HCT116 (cell line): ENCODE data around the gene NUP54. TPM values are rescaled to one million over a fixed set of nuclear protein-coding genes. Genes with fewer than 3 reads are reported as not detected.

Experiments used
- ATAC-seq: fragments of 200-7000 bp; cut with Tn5 transposase; 2 replicates; pipeline ENCODE4 v1.9.1; 2020; ENCODE audit warnings: mild to moderate bottlenecking, moderate library complexity
- BruUV-seq: library from RNA; stranded (reverse); fragments of 400-500 nt; replicated peaks from 2 replicates; lab custom pipeline; 2021; lab: Mats Ljungman, UMichigan
- CTCF ChIA-PET: fragments of 300-600 bp; sonication (Branson Sonifier 250); formaldehyde crosslinking; loops from one replicate; lab custom pipeline; 2021; ENCODE audit warnings: antibody characterized with exemption; lab: Charles Lee
- POLR2A ChIA-PET: fragments of 300-600, 350-600 bp; sonication (Branson Sonifier 250); formaldehyde crosslinking; loops from one replicate; lab custom pipeline; 2021; ENCODE audit warnings: antibody characterized with exemption; lab: Charles Lee
- RAD21 ChIA-PET, 2 experiments: fragments of 300-600 bp; sonication (Branson Sonifier 250); formaldehyde crosslinking; loops; one replicate each; lab custom pipeline; 2023; ENCODE audit warnings: low total read pairs in 2 of 2; ENCODE audit not compliant: uncharacterized antibody in 2 of 2, unreplicated experiment in 2 of 2, low non-redundant PET in 1 of 2; lab: Charles Lee
- DNase-seq: peaks from one replicate; pipeline ENCODE4 v3.0.0-alpha.2; 2010; ENCODE audit warnings: low read depth, low spot score
- H2AFZ ChIP-seq: fragments of 200-600 bp; shearing (Covaris generic), sonication (generic); 2 replicates; pipeline ENCODE4 v1.6.1; 2017; ENCODE audit warnings: low read depth, mixed run types, mixed read lengths, antibody characterized with exemption, low read length; ENCODE audit not compliant: poor library complexity, severe bottlenecking
- H3K27ac ChIP-seq: 2 replicates; pipeline ENCODE4 v1.5.1; 2012; ENCODE audit warnings: low read depth, low read length
- H3K27me3 ChIP-seq: fragments of 200-600 bp; sonication (generic); 2 replicates; pipeline ENCODE4 v1.6.1; 2016; ENCODE audit warnings: mixed run types, low read length, mixed read lengths; ENCODE audit not compliant: insufficient read depth
- H3K36me3 ChIP-seq, 2 experiments: fragments of 200-500 bp in 1 of 2; fragments of 200-600 bp in 1 of 2; sonication (Bioruptor generic) in 1 of 2; sonication (generic) in 1 of 2; 2 replicates each; pipeline versions ENCODE4 v1.5.1 to v1.6.1; 2014 to 2016; ENCODE audit warnings: low read length in 2 of 2, inconsistent platforms in 1 of 2, mixed read lengths in 1 of 2, mixed run types in 1 of 2; ENCODE audit not compliant: insufficient read depth in 2 of 2, control insufficient read depth in 1 of 2
- H3K4me1 ChIP-seq, 2 experiments: fragments of 200-600 bp in 1 of 2; sonication (generic) in 1 of 2; 2 replicates each; pipeline versions ENCODE4 v1.5.1 to v1.6.1; 2012 to 2017; ENCODE audit warnings: low read length in 2 of 2, inconsistent platforms in 1 of 2, mild to moderate bottlenecking in 1 of 2, mixed read lengths in 1 of 2, mixed run types in 1 of 2, moderate library complexity in 1 of 2; ENCODE audit not compliant: insufficient read depth in 2 of 2, control insufficient read depth in 1 of 2
- H3K4me2 ChIP-seq: fragments of 200-600 bp; sonication (generic); 2 replicates; pipeline ENCODE4 v1.6.1; 2017; ENCODE audit warnings: mixed run types, low read length, mixed read lengths
- H3K4me3 ChIP-seq, 2 experiments: fragments of 200-600 bp in 1 of 2; sonication (generic) in 1 of 2; replicated peaks in 1 of 2; 2 replicates each; pipeline ENCODE4 v1.5.1; 2011 to 2016; ENCODE audit warnings: low read length in 2 of 2, control low read depth in 1 of 2, low read depth in 1 of 2, mild to moderate bottlenecking in 1 of 2, mixed read lengths in 1 of 2, mixed run types in 1 of 2
- H3K79me2 ChIP-seq: fragments of 200-600 bp; sonication (generic); 2 replicates; pipeline ENCODE4 v1.6.1; 2017; ENCODE audit warnings: mild to moderate bottlenecking, mixed run types, low read length, moderate library complexity, mixed read lengths; ENCODE audit not compliant: insufficient read depth
- H3K9ac ChIP-seq: fragments of 200-600 bp; sonication (generic); 2 replicates; pipeline ENCODE4 v1.6.1; 2016; ENCODE audit warnings: low read length, mixed read lengths
- H3K9me2 ChIP-seq: fragments of 200-600 bp; sonication (generic), shearing (Covaris generic); 2 replicates; pipeline ENCODE4 v1.6.1; 2017; ENCODE audit warnings: mixed run types, mild to moderate bottlenecking, moderate library complexity; ENCODE audit not compliant: insufficient read depth
- H3K9me3 ChIP-seq, 2 experiments: fragments of 200-500 bp in 1 of 2; fragments of 200-600 bp in 1 of 2; sonication (Bioruptor generic) in 1 of 2; sonication (generic) in 1 of 2; 2 replicates each; pipeline ENCODE4 v1.6.1; 2014 to 2017; ENCODE audit warnings: low read length in 2 of 2, mixed read lengths in 2 of 2, inconsistent platforms in 1 of 2, low read depth in 1 of 2, mild to moderate bottlenecking in 1 of 2, mixed run types in 1 of 2, moderate library complexity in 1 of 2; ENCODE audit not compliant: control insufficient read depth in 1 of 2, insufficient read depth in 1 of 2
- H4K20me1 ChIP-seq: fragments of 200-600 bp; sonication (generic), shearing (Covaris generic); 2 replicates; pipeline ENCODE4 v1.6.1; 2017; ENCODE audit warnings: mixed run types, mild to moderate bottlenecking, moderate library complexity; ENCODE audit not compliant: insufficient read depth
- CBX3 ChIP-seq: IDR thresholded peaks from 2 replicates; pipeline ENCODE4 v1.6.1; 2012; ENCODE audit warnings: low read depth
- CEBPB ChIP-seq: IDR thresholded peaks from 2 replicates; pipeline ENCODE4 v1.6.1; 2012; ENCODE audit warnings: low read depth
- EGR1 ChIP-seq: IDR thresholded peaks from 2 replicates; pipeline ENCODE4 v1.6.1; 2012; ENCODE audit warnings: low read depth
- ELF1 ChIP-seq: IDR thresholded peaks from 2 replicates; pipeline ENCODE4 v1.6.1; 2012; ENCODE audit warnings: low read depth, borderline replicate concordance
- EZH2phosphoT487 ChIP-seq: fragments of 200-600 bp; IDR thresholded peaks from 2 replicates; pipeline ENCODE4 v1.6.1; 2018; ENCODE audit warnings: antibody characterized with exemption, borderline replicate concordance
- FOSL1 ChIP-seq: IDR thresholded peaks from 2 replicates; pipeline ENCODE4 v1.6.1; 2012; ENCODE audit warnings: low read depth
- JUND ChIP-seq: IDR thresholded peaks from 2 replicates; pipeline ENCODE4 v1.6.1; 2012
- POLR2A ChIP-seq: IDR thresholded peaks from 2 replicates; pipeline ENCODE4 v1.7.0; 2011; ENCODE audit warnings: borderline replicate concordance; ENCODE audit not compliant: insufficient read depth, insufficient read length; ENCODE audit errors: extremely low read depth
- SIN3A ChIP-seq: IDR thresholded peaks from 2 replicates; pipeline ENCODE4 v1.6.1; 2012; ENCODE audit warnings: low read depth
- SP1 ChIP-seq: IDR thresholded peaks from 2 replicates; pipeline ENCODE4 v1.6.1; 2012; ENCODE audit warnings: low read depth
- SRF ChIP-seq: IDR thresholded peaks from 2 replicates; pipeline ENCODE4 v1.6.1; 2012; ENCODE audit warnings: low read depth
- TCF7L2 ChIP-seq: IDR thresholded peaks from 2 replicates; pipeline ENCODE4 v1.7.0; 2011; ENCODE audit warnings: borderline replicate concordance, inconsistent platforms; ENCODE audit not compliant: insufficient read depth, insufficient read length; ENCODE audit errors: extremely low read depth
- ZFX ChIP-seq: fragments of 450-650 bp; IDR thresholded peaks from 2 replicates; pipeline ENCODE4 v1.6.1; 2017
- intact Hi-C: fragments of 100-400 bp; cut with micrococcal nuclease; formaldehyde crosslinking; loops from 2 replicates; pipeline ENCODE4 v1.10.0; 2022
- total RNA-seq: library from RNA; stranded (reverse); gene quantifications from one replicate; pipeline ENCODE4 v1.2.1, GENCODE V29; 2021; ENCODE audit not compliant: unreplicated experiment
- TF ChIP-seq, protein P1 (sequence below), 3 experiments: fragments of 200-600 bp in 1 of 3; sonication (generic) in 1 of 3; IDR thresholded peaks in 2 of 3; conservative IDR thresholded peaks in 1 of 3; 2 replicates each; pipeline ENCODE4 v1.5.1; 2012 to 2017; ENCODE audit warnings: low read depth in 2 of 3, low read length in 2 of 3, antibody characterized with exemption in 1 of 3, borderline replicate concordance in 1 of 3, control low read depth in 1 of 3, mild to moderate bottlenecking in 1 of 3, mixed read lengths in 1 of 3, mixed run types in 1 of 3, moderate library complexity in 1 of 3; ENCODE audit not compliant: insufficient read depth in 1 of 3
- TF ChIP-seq, protein P2 (sequence below): IDR thresholded peaks from 2 replicates; pipeline ENCODE4 v1.6.1; 2011; ENCODE audit warnings: mild to moderate bottlenecking, low read length, moderate library complexity; ENCODE audit not compliant: insufficient replicate concordance; ENCODE audit errors: extremely low read depth

Gene NUP54
- total RNA-seq, 1 experiment from 2014 or later, result 53.9 TPM

DNA sequence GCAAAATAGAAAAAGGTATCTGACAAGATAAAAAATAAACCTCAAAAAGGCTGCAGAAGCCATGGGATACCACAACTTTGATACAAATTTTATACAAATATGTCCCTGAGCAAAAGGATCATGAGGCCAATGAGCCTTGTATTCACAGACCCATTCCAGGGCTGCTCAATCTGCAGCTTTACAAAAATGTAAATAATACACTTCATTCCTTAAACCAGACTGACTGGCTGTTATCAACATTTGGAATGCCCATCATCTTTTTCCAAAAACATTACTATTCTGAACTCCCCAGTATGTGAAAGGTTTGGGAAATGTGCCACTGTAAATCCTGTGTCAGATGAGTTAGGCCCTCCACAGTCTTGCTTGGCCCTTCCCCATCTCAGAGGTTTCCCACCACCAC lies 40.0 kb upstream of the NUP54 start:
- ATAC-seq (no peak), DNase-seq (no peak)
- ChIA-PET CTCF (interaction anchor here (2.3 kb wide), 1 partner anchor 8 kb away, joined by 10 read pairs; no protein-coding TSS in a partner anchor), RAD21 (no interaction called here), POLR2A (no interaction called here)
- H2AFZ ChIP-seq, result no peak overlapping the region
- no peak overlapping the region for H3K4me3 ChIP-seq
- H3K9me2 ChIP-seq, result no peaks in the 10 kb centered on the region
- H3K4me1 ChIP-seq, result no peaks in the 10 kb centered on the region
- no peak overlapping the region for H3K9ac ChIP-seq
- no peaks in the 10 kb centered on the region; a peak in 1 of 4 replicates for H3K36me3 ChIP-seq
- H3K4me2 ChIP-seq, result no peak overlapping the region
- H3K27ac ChIP-seq, result no peak overlapping the region
- TF ChIP-seq CEBPB (no peak), TCF7L2 (no peak), EZH2phosphoT487 (no peak), FOSL1 (no peak), CBX3 (no peak), POLR2A (no peak), JUND (no peak), SP1 (no peak), SIN3A (no peak), ZFX (no peak), SRF (no peak), EGR1 (no peak), ELF1 (no peak)
- TF ChIP-seq, protein P1, sequence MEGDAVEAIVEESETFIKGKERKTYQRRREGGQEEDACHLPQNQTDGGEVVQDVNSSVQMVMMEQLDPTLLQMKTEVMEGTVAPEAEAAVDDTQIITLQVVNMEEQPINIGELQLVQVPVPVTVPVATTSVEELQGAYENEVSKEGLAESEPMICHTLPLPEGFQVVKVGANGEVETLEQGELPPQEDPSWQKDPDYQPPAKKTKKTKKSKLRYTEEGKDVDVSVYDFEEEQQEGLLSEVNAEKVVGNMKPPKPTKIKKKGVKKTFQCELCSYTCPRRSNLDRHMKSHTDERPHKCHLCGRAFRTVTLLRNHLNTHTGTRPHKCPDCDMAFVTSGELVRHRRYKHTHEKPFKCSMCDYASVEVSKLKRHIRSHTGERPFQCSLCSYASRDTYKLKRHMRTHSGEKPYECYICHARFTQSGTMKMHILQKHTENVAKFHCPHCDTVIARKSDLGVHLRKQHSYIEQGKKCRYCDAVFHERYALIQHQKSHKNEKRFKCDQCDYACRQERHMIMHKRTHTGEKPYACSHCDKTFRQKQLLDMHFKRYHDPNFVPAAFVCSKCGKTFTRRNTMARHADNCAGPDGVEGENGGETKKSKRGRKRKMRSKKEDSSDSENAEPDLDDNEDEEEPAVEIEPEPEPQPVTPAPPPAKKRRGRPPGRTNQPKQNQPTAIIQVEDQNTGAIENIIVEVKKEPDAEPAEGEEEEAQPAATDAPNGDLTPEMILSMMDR (IDR thresholded peaks at IDR 0.05 in 2 of 3, conservative IDR thresholded peaks at IDR 0.05 in 1 of 3; ENCODE audit: borderline replicate concordance in 1 of 3, insufficient read depth in 1 of 3, low read depth in 2 of 3, low read length in 2 of 3), result no peak
- TF ChIP-seq, protein P2, sequence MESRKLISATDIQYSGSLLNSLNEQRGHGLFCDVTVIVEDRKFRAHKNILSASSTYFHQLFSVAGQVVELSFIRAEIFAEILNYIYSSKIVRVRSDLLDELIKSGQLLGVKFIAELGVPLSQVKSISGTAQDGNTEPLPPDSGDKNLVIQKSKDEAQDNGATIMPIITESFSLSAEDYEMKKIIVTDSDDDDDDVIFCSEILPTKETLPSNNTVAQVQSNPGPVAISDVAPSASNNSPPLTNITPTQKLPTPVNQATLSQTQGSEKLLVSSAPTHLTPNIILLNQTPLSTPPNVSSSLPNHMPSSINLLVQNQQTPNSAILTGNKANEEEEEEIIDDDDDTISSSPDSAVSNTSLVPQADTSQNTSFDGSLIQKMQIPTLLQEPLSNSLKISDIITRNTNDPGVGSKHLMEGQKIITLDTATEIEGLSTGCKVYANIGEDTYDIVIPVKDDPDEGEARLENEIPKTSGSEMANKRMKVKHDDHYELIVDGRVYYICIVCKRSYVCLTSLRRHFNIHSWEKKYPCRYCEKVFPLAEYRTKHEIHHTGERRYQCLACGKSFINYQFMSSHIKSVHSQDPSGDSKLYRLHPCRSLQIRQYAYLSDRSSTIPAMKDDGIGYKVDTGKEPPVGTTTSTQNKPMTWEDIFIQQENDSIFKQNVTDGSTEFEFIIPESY, result no peak
- no TSS peak for BruUV-seq
- H3K79me2 ChIP-seq, result no peaks in the 10 kb centered on the region
- intact Hi-C loops, result no loop called here
- H4K20me1 ChIP-seq, result no peaks in the 10 kb centered on the region
- H3K27me3 ChIP-seq, result no peaks in the 10 kb centered on the region
- H3K9me3 ChIP-seq, result no peaks in the 10 kb centered on the region
